Measurements from ENCODE around the gene ZNF217.
"Not testable (repeated sequence)": the region's sequence is repeated elsewhere in the genome, so short reads cannot be mapped to it uniquely, and the experiment has no call there.

ZNF217 gene

DNA sequence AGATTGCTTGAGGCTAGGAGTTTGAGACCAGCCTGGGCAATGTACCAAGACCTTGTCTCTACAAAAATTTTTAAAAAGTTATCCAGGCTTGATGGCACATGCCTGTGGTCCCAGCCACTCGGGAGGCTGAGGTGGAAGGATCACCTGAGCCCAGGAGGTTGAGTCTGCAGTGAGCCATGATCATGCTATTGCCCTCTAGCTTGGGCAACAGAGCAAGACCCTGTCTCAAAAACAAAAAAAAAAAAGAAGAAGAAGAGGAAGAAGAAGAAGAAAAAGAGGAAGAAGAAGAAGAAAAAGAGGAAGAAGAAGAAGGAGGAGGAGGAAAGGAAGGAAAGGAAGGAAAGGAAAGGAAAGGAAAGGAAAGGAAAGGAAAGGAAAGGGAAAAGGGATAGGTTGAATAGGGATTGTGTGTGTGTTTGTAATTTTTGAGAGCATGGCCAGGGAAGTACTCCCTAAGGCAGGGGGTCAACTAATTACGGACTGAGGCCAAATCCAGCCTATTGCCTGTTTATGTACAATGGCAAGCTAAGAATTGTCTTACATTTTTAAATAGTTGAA, 43.0 kb upstream of the ZNF217 start:
- FAIRE-seq: no peak
- TF ChIP-seq CTCF (IDR thresholded peaks at IDR 0.05; ENCODE audit: insufficient read depth, missing control alignments): no peak
- DNase-seq (ENCODE audit: insufficient read length, low spot score): no peak

DNA sequence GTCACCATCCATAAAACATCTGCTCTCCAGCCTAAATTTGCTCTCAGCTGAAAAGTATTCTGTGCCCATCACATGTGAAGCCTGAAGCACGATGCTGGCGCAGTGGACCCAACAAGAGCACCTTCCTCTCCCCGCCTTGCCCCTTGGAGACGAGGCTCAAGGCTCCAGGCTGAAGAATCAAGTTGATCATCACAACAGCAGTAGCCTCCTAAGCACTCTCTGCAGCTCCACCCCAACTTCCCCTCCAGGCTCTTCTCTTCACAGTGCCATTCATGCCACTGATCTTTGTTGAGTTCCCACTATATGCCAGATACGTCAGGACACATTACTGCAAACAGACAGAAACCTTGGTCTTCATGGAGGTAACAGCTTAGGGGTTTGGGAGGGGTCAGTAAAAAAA, 41.6 kb upstream of the ZNF217 start:
- FAIRE-seq: no peak
- no peak for TF ChIP-seq CTCF (IDR thresholded peaks at IDR 0.05; ENCODE audit: insufficient read depth, missing control alignments)
- no peak for DNase-seq (ENCODE audit: insufficient read length, low spot score)

- no peak for FAIRE-seq
- no peak for DNase-seq (ENCODE audit: insufficient read length, low spot score)
- no peak for TF ChIP-seq CTCF (IDR thresholded peaks at IDR 0.05; ENCODE audit: insufficient read depth, missing control alignments)
These were observed 38.4 kb upstream of the ZNF217 start for GRCh38 chr20:53631909-53632662.

- no peak for TF ChIP-seq CTCF (IDR thresholded peaks at IDR 0.05; ENCODE audit: insufficient read depth, missing control alignments)
- DNase-seq (ENCODE audit: insufficient read length, low spot score): no peak
- FAIRE-seq: no peak
These were observed 35.8 kb upstream of the ZNF217 start for GRCh38 chr20:53629436-53629835.

DNA sequence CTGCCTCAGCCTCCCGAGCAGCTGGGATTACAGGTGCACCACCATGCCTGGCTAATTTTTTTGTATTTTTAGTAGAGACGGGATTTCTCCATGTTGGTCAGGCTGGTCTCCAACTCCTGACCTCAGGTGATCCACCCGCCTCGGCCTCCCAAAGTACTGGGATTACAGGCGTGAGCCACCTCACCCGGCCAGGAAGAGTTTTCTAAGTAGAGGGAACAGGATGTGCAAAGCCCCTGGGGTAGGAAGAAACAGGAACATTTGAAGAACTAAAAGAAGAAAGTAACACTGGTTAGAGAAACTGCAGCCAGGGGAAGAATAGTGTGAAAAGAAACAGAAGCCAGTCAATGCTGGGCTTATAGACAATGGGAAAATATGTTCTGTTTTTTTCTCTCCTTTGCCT, 35.1 kb upstream of the ZNF217 start:
- not testable (repeated sequence) for DNase-seq (ENCODE audit: insufficient read length, low spot score); FAIRE-seq

DNA sequence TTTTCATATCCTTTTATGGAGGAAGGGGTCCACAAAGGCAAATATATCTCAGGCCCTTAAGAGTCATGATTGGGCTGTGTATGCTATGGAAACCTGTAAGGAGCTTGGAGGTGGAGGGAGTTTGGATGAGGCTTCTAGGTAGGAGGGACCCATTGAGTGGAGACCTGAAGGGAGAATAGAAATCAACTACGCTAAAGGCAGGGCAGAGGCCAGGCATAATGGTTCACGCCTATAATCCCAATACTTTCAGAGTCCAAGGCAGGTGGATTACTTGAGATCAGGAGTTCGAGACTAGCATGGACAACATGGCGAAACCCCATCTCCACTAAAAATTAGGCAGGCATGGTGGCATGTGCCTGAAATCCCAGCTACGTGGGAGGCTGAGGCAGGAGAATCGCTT, 34.4 kb upstream of the ZNF217 start:
- no peak for DNase-seq (ENCODE audit: insufficient read length, low spot score)
- TF ChIP-seq CTCF (IDR thresholded peaks at IDR 0.05; ENCODE audit: insufficient read depth, missing control alignments): no peak
- no peak for FAIRE-seq

DNA sequence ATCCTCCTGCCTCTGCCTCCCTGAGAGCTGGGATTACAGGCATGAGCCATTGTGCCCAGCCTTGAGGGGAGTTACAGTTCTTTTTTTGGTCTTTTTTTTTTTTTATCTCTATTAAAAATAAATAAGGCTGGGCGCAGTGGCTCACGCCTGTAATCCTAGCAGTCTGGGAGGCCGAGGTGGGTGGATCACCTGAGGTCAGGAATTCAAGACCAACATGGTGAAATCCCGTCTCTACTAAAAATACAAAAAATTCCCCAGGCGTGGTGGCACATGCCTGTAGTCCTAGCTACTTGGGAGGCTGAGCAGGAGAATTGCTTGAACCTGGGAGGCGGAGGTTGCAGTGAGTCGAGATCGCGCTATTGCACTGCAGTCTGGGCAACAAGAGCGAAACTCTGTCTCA, 33.4 kb upstream of the ZNF217 start:
- DNase-seq (ENCODE audit: insufficient read length, low spot score); FAIRE-seq: not testable (repeated sequence)

GRCh38 chr20:53626584-53626983, 32.9 kb upstream of the ZNF217 start:
- DNase-seq (ENCODE audit: insufficient read length, low spot score): no peak
- FAIRE-seq: no peak

More at GRCh38 chr20:53626584-53626983, 32.9 kb upstream of the ZNF217 start:
- no peak for TF ChIP-seq CTCF (IDR thresholded peaks at IDR 0.05; ENCODE audit: insufficient read depth, missing control alignments)

Measured in D721Med (cell line).